ENCODE measurements around the gene UBE2D1.
"Not testable (repeated sequence)": the region's sequence is repeated elsewhere in the genome, so short reads cannot be mapped to it uniquely, and the experiment has no call there.

UBE2D1 gene

DNA sequence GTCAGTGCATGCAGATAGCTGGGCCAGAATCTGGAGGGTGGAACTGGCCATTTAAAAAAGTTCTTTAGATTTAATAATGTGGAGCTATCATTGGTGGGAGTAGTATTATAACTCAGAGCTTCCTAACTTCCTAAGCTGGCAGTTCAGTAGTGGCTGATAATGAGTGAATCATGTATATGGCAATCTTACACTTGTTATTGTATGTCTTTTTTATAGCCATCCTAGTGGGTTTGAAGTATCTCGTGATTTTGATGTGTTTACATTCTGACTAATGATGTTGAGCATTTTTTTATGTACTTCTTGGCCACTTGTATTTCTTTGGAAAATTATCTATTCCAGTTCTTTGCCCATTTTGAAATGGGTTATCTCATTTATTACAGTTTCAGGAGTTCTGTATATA, 65.8 kb downstream of the UBE2D1 start:
- Mint-ChIP-seq H3K9me3 (no peaks in the 10 kb centered on the region), H3K27ac (no peak overlapping the region), H3K36me3 (ENCODE audit: low read depth) (peaks cover 26% of the 10 kb centered on the region), H3K27me3 (no peaks in the 10 kb centered on the region), H3K4me1 (ENCODE audit: low read depth) (no peaks in the 10 kb centered on the region), H3K4me3 (no peak overlapping the region)
- intact Hi-C loops (cut with micrococcal nuclease), result no loop called here

DNA sequence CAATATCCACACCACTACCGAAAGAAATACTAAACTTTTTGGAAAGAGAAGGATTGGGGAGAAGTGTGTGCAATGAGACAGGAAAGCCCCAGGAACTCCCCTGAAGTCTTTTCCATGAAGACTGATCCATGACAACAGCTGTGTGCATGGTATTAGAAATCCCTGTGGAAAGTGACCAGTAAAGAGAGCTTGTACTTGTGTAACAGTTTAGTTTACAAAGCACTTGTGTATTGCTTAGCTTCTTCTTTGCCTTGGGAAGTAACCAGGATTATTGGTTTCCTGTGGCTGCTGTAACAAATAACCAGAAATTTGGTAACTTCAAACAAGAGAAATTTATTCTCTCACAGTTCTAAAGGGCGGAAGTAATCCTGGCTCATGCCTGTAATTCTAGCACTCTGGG, 69.2 kb downstream of the UBE2D1 start:
- intact Hi-C loops (cut with micrococcal nuclease), result no loop called here
- H3K4me3 Mint-ChIP-seq, result no peak overlapping the region

DNA sequence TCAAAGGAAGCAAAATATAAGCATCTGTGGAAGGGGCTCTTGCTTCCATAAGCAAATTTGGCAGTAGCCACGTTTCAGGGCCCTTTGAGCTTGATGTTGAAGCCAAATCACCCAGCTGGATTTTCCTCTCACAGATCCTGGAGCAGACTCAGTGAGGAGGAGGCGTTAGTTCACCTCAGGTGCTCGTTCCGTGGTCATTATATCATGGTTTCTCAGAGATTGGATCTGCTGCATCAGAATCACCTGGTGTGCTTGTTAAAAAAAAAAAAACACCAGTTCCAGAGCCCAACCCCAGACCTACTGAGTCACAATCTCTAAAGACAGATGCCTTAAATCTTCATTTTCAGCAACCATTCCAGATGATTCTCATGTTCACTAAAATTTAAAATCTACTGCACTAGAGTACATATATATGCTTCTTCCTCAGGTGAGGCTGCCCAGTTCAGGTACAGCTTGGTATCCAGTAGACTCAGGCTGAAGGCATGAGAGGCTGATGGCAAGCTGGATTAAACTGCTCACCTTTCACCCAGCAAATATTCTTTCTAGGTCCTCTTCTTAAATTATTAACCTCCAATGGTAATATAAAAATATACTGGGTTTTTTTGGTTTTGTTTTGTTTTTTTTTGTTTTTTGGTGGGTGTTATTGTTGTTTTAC, 75.3 kb downstream of the UBE2D1 start:
- Mint-ChIP-seq H3K27me3 (peaks cover 8% of the 10 kb centered on the region), H3K36me3 (ENCODE audit: low read depth) (no peaks in the 10 kb centered on the region), H3K9me3 (no peaks in the 10 kb centered on the region), H3K27ac (no peak overlapping the region), H3K4me3 (no peak overlapping the region), H3K4me1 (ENCODE audit: low read depth) (no peaks in the 10 kb centered on the region)
- intact Hi-C loops (cut with micrococcal nuclease), result no loop called here

More for the DNA sequence above, 69.2 kb downstream of the UBE2D1 start:
- Mint-ChIP-seq H3K4me1 (ENCODE audit: low read depth) (no peaks in the 10 kb centered on the region), H3K36me3 (ENCODE audit: low read depth) (peaks cover 9% of the 10 kb centered on the region), H3K27me3 (peaks cover 2% of the 10 kb centered on the region), H3K9me3 (no peaks in the 10 kb centered on the region), H3K27ac (no peak overlapping the region)

- H3K4me1 Mint-ChIP-seq (ENCODE audit: low read depth), result no peaks in the 10 kb centered on the region
- no peak overlapping the region for H3K4me3 Mint-ChIP-seq
- H3K9me3 Mint-ChIP-seq, result no peaks in the 10 kb centered on the region
- H3K27ac Mint-ChIP-seq, result no peak overlapping the region
- peaks cover 6% of the 10 kb centered on the region for H3K27me3 Mint-ChIP-seq
- intact Hi-C loops (cut with micrococcal nuclease), result no loop called here
- H3K36me3 Mint-ChIP-seq (ENCODE audit: low read depth), result no peaks in the 10 kb centered on the region
Measured at GRCh38 chr10:58412502-58412961, 77.7 kb downstream of the UBE2D1 start.

DNA sequence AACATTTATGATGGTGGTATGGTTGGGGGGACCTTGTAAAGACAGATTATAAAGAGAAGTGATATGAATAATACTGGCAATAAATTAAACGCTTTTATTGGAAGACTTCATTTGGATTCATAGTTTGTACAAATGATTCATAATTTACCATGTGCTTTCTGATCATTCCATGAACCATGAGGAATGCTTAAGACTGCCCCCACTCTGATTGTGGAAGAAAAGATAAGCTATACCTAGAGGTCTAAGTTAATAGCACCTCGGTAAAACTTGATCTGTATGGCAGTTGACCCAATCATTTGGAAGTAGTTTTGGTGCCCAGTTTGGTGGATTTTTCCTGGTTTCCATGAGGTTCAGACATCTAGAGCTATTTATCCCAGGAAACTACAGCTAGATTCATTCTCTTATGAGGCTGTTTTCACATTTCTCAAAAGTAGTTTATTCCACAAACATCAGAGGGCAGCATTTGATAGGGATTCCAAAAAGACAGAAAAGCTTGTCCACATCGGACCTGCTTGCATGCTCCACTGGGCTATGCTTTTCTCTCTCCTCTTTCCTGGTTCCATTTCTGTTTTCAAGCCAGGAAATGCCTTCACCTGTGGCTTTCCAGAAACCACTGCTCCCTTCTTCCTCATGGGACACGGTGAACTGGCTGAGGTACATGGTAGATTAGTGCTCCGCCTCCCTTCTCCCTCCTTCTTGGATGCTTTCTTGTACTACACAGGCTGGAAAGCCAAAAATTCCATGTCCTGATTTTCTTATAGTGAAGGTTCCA, 79.7 kb downstream of the UBE2D1 start:
- Mint-ChIP-seq H3K9me3 (no peaks in the 10 kb centered on the region), H3K4me1 (ENCODE audit: low read depth) (no peaks in the 10 kb centered on the region), H3K36me3 (ENCODE audit: low read depth) (no peaks in the 10 kb centered on the region), H3K27ac (no peak overlapping the region), H3K27me3 (peaks cover 6% of the 10 kb centered on the region), H3K4me3 (no peak overlapping the region)
- intact Hi-C loops (cut with micrococcal nuclease), result no loop called here

- intact Hi-C loops (cut with micrococcal nuclease), result no loop called here
- peaks cover 6% of the 10 kb centered on the region for H3K27me3 Mint-ChIP-seq
- H3K9me3 Mint-ChIP-seq, result no peaks in the 10 kb centered on the region
- H3K4me3 Mint-ChIP-seq, result no peak overlapping the region
- H3K4me1 Mint-ChIP-seq (ENCODE audit: low read depth), result no peaks in the 10 kb centered on the region
- no peaks in the 10 kb centered on the region for H3K36me3 Mint-ChIP-seq (ENCODE audit: low read depth)
- no peak overlapping the region for H3K27ac Mint-ChIP-seq
Measured at GRCh38 chr10:58415757-58416156, 81.0 kb downstream of the UBE2D1 start.

GRCh38 chr10:58417902-58418301, 83.1 kb downstream of the UBE2D1 start:
- H3K27ac Mint-ChIP-seq; H3K27me3 Mint-ChIP-seq; H3K4me1 Mint-ChIP-seq (ENCODE audit: low read depth); intact Hi-C loops (cut with micrococcal nuclease); H3K4me3 Mint-ChIP-seq; H3K9me3 Mint-ChIP-seq; H3K36me3 Mint-ChIP-seq (ENCODE audit: low read depth): not testable (repeated sequence)
